ENCODE data around the gene PDE11A.

PDE11A gene

GRCh38 chr2:177587371-177587770 lies 485.2 kb downstream of the PDE11A start:
- DNase-seq, result no peak

- DNase-seq, result no peak
Measured at GRCh38 chr2:177586154-177586553, 486.4 kb downstream of the PDE11A start.

- no peak for DNase-seq
Measured at GRCh38 chr2:177585234-177585863, 487.2 kb downstream of the PDE11A start.

- DNase-seq, result no peak
Measured at GRCh38 chr2:177584030-177584692, 488.4 kb downstream of the PDE11A start.

GRCh38 chr2:177582000-177582399 lies 490.6 kb downstream of the PDE11A start:
- no peak for DNase-seq

GRCh38 chr2:177579486-177580036 lies 493.0 kb downstream of the PDE11A start:
- DNase-seq, result no peak

- no peak for DNase-seq
Measured at GRCh38 chr2:177578454-177578853, 494.1 kb downstream of the PDE11A start.

- DNase-seq, result no peak
Measured at GRCh38 chr2:177577075-177577474, 495.5 kb downstream of the PDE11A start.

- DNase-seq, result no peak
Measured at GRCh38 chr2:177575358-177575757, 497.2 kb downstream of the PDE11A start.

- DNase-seq, result no peak
Measured at GRCh38 chr2:177574356-177574755, 498.2 kb downstream of the PDE11A start.
